ENCODE measurements around the gene FEM1B. TPM values are rescaled to one million over a fixed set of nuclear protein-coding genes. Genes with fewer than 3 reads are reported as not detected.

Gene FEM1B
- total and polyA plus RNA-seq, 8 donors = 8.2 to 92.0 (median 24.4) TPM

DNA sequence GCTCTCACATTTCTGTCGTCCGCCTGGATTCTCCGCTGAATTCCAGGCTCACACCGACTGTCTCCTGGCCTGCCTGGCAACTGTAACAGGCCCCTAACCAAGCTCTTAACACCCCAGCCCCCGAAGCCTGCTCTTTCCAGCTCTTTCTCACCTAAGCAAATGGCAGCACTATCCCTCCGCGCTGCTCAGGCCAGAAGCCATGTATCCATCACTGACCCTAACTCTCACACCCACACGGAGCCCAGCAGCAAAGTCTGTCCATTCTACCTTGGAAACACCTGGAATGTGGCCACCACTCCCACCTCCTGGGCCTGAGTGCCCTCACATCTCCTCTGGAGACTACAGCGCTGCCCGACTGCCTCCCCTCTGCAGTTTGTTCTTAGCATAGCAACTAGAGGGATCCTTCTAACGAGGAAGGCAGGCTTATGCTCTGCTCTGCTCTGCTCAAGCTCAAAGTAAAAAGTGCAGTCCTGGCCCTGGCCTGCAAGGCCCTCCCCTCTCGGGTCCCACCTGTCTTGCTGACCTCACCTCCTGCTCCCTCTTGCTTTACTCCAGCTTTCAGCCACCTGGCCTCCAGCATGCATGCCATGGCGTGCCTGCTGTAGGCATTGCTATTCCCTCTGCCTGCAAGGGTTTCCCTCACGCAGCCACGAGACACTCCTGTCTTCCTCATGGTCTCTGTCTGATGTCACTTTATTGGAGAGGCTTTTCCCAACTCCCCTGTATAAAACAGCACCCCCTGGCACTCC lies 27.2 kb downstream of the FEM1B start:
- no peaks in the 10 kb centered on the region for H3K27me3 ChIP-seq
- intact Hi-C loops (cut with DNase I; ENCODE audit: low total_unique reads) = loop anchor here (10.0 kb wide), 2 partner anchors 50 to 80 kb away; no protein-coding TSS in a partner anchor
- WGBS, 5 donors = 67 to 74% (median 71%) methylated on average over 15 of the region's 15 CpGs

GRCh38 chr15:68305420-68305871 lies 27.9 kb downstream of the FEM1B start:
- H3K27me3 ChIP-seq = no peaks in the 10 kb centered on the region
- DNase-seq = no peak
- WGBS, 5 donors = 48 to 63% (median 54%) methylated on average over 5 to 6 of the region's 6 CpGs
- no peak overlapping the region for H3K27ac ChIP-seq
- TF ChIP-seq POLR2A (IDR thresholded peaks at IDR 0.05) = no peak
- TF ChIP-seq, protein P1, sequence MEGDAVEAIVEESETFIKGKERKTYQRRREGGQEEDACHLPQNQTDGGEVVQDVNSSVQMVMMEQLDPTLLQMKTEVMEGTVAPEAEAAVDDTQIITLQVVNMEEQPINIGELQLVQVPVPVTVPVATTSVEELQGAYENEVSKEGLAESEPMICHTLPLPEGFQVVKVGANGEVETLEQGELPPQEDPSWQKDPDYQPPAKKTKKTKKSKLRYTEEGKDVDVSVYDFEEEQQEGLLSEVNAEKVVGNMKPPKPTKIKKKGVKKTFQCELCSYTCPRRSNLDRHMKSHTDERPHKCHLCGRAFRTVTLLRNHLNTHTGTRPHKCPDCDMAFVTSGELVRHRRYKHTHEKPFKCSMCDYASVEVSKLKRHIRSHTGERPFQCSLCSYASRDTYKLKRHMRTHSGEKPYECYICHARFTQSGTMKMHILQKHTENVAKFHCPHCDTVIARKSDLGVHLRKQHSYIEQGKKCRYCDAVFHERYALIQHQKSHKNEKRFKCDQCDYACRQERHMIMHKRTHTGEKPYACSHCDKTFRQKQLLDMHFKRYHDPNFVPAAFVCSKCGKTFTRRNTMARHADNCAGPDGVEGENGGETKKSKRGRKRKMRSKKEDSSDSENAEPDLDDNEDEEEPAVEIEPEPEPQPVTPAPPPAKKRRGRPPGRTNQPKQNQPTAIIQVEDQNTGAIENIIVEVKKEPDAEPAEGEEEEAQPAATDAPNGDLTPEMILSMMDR (IDR thresholded peaks at IDR 0.05) = no peak
- no peak for TF ChIP-seq EP300 (IDR thresholded peaks at IDR 0.05)
- no peak for TF ChIP-seq POLR2AphosphoS5 (IDR thresholded peaks at IDR 0.05)
- intact Hi-C loops (cut with DNase I; ENCODE audit: low total_unique reads) = loop anchor here (10.0 kb wide), 2 partner anchors 51 to 79 kb away; no protein-coding TSS in a partner anchor
- H3K4me1 ChIP-seq = peaks cover 0 to 22% (median 9%) of the 10 kb centered on the region in 4 donors
- no peaks in the 10 kb centered on the region for H3K36me3 ChIP-seq
- H3K4me3 ChIP-seq = no peak overlapping the region
- H3K9me3 ChIP-seq = no peaks in the 10 kb centered on the region

More for the DNA sequence above, 27.2 kb downstream of the FEM1B start:
- no peak overlapping the region for H3K4me3 ChIP-seq
- peak in 1 of 2 donors; percentile 18 for DNase-seq
- peaks cover 1 to 22% (median 12%) of the 10 kb centered on the region in 4 donors for H3K4me1 ChIP-seq
- H3K9me3 ChIP-seq = no peaks in the 10 kb centered on the region
- TF ChIP-seq, protein P1 (IDR thresholded peaks at IDR 0.05) = no peak
- TF ChIP-seq EP300 (IDR thresholded peaks at IDR 0.05) (no peak), POLR2A (IDR thresholded peaks at IDR 0.05) (no peak), POLR2AphosphoS5 (IDR thresholded peaks at IDR 0.05) (no peak)
- no peaks in the 10 kb centered on the region for H3K36me3 ChIP-seq
- no peak overlapping the region for H3K27ac ChIP-seq

DNA sequence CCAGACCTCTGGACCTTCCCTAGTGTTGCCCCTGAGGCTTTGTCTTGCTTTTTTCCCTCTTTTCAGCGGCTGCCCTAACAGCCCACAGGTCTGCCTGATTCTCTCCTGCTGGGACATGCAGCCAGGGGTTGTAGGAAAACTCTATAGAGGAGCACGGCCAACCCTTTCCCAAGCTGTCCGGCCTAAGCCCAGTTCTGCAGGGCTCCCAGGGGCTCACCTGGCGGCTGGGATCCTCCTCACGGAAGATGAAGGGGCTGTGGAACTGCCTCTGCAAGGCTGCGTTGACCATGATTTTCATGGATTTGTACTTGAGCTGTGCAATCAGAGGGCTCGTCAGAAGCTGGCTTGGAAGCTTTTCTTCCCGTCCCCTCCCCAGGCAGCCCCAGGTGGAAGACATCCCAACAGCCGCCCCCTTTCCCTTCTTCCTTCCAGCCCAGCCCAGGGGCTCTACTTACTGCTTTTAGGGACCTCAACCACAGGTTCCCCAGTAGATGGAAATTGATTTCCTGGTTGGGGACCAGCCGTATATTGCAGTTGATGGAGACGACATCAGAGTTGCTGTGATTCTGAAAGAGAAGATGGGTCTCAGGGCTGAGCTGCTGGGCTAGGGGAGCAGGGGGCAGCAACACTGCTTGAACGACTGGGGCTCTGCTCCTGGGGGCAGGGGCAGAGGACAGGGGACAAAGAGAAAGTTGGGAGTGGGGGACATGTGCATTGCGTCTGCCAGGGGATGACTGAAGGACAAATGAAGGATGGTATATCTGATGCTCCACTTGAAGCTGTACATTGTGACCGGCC lies 29.8 kb downstream of the FEM1B start:
- TF ChIP-seq POLR2A (IDR thresholded peaks at IDR 0.05) = no peak
- TF ChIP-seq, protein P1 (IDR thresholded peaks at IDR 0.05) = no peak
- TF ChIP-seq POLR2AphosphoS5 (IDR thresholded peaks at IDR 0.05) = no peak
- TF ChIP-seq EP300 (IDR thresholded peaks at IDR 0.05) = no peak
- Histone ChIP-seq H3K4me1 (peaks cover 0 to 24% (median 11%) of the 10 kb centered on the region in 4 donors), H3K27ac (no peak overlapping the region), H3K4me3 (no peak overlapping the region), H3K9me3 (no peaks in the 10 kb centered on the region), H3K36me3 (no peaks in the 10 kb centered on the region), H3K27me3 (no peaks in the 10 kb centered on the region)
- WGBS, 5 donors = 77 to 82% (median 78%) methylated on average over 14 of the region's 14 CpGs
- intact Hi-C loops (cut with DNase I; ENCODE audit: low total_unique reads) = loop anchor here (10.0 kb wide), 2 partner anchors 53 to 77 kb away; no protein-coding TSS in a partner anchor
- peak in 1 of 2 donors; percentile 11 for DNase-seq

- TF ChIP-seq EP300 (IDR thresholded peaks at IDR 0.05) (no peak), POLR2AphosphoS5 (IDR thresholded peaks at IDR 0.05) (no peak), POLR2A (IDR thresholded peaks at IDR 0.05) (no peak)
- 59 to 75% (median 63%) methylated on average over 3 of the region's 3 CpGs for WGBS, 5 donors
- no peaks in the 10 kb centered on the region for H3K9me3 ChIP-seq
Measured at GRCh38 chr15:68309024-68309423, 31.5 kb downstream of the FEM1B start.

More at GRCh38 chr15:68309024-68309423, 31.5 kb downstream of the FEM1B start:
- no peak for DNase-seq
- peaks cover 0 to 24% (median 11%) of the 10 kb centered on the region in 4 donors for H3K4me1 ChIP-seq
- intact Hi-C loops (cut with DNase I; ENCODE audit: low total_unique reads) = loop anchor here (10.0 kb wide), 2 partner anchors 54 to 76 kb away; no protein-coding TSS in a partner anchor
- no peaks in the 10 kb centered on the region for H3K36me3 ChIP-seq
- H3K27me3 ChIP-seq = peaks cover 0 to 7% (median 0%) of the 10 kb centered on the region in 3 donors
- no peak overlapping the region for H3K27ac ChIP-seq
- no peak overlapping the region for H3K4me3 ChIP-seq

Measured in stomach (tissue), 9 donors.